ENCODE measurements around the gene THBS2.

GRCh38 chr6:169222126-169222525 lies 31.5 kb downstream of the THBS2 start:
- no peak for TF ChIP-seq CTCF (IDR thresholded peaks at IDR 0.05)
- TF ChIP-seq EP300 (IDR thresholded peaks at IDR 0.05) = no peak
